ENCODE results near the gene FA2H. TPM values are rescaled to one million over a fixed set of nuclear protein-coding genes. Genes with fewer than 3 reads are reported as not detected.

Gene FA2H
- total and polyA plus RNA-seq, 2 of the 13 experiments (the other 11 are each of a cell fraction or from before 2014, with no cell fraction given), result 0.20 TPM; not detected in 1

DNA sequence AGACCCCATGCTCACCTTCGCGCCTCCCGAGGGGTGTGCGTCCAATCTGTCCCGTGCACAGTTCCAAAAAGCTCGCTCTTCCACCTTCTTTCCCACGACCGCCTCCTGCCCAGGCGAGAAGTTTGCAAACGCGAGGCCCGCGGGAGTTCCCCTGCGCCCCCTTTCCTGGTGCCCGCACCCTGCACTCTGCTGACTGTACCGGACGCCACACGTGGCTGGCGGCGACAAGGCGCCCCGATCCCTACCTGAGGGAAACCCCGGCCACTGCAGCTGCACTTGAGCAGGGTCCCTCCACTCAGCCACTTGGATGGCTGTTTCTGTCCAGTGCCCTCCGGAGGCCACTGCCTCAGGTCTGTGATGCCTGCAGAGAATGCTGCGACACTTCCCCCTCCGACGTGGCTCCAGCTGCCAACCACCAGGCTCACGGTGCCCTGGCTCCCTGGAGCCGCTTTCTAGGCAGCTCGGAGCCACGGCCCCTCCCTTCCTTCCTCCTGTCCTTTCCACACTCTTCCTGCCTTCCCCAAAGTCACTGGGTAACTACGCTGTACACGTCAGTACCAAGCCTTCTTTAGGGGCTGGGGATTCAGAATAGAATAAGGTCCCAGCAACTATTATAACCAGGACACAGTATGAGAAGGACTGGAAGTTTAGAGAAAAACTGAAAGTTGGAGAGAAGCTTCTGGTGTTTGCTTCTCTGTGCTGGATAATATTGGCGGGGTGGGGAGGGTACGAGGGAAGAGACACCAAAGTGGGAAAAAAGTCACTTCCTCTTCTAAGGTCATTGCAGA lies 74.0 kb downstream of the FA2H start, which contains the start of gene MLKL (continued):
- TF ChIP-seq NR1H2 (CRISPR knock-in tag; IDR thresholded peaks at IDR 0.05; ENCODE audit: borderline replicate concordance, low read depth) (no peak), BCLAF1 (IDR thresholded peaks at IDR 0.05) (no peak), YY1 (IDR thresholded peaks at IDR 0.05; ENCODE audit: insufficient read depth, insufficient replicate concordance, low read depth, low read length) (peak; percentile 43), NFKB2 (CRISPR knock-in tag; IDR thresholded peaks at IDR 0.05; ENCODE audit: borderline replicate concordance) (peak; percentile 97), GATA4 (IDR thresholded peaks at IDR 0.05; ENCODE audit: borderline replicate concordance, low read depth) (no peak; the same call in 1 of the 2 replicates), HNRNPLL (IDR thresholded peaks at IDR 0.05; ENCODE audit: low read depth, low read length, poor library complexity, severe bottlenecking) (peak; percentile 82), PRDM4 (CRISPR knock-in tag; IDR thresholded peaks at IDR 0.05; ENCODE audit: borderline replicate concordance) (no peak), ELF1 (CRISPR knock-in tag; IDR thresholded peaks at IDR 0.05) (peak; percentile 56), AFF4 (CRISPR knock-in tag; IDR thresholded peaks at IDR 0.05) (no peak), TCF7L2 (IDR thresholded peaks at IDR 0.05; ENCODE audit: low read depth, low read length) (no peak), FOXA1 (IDR thresholded peaks at IDR 0.05) (no peak), FOXA1 (CRISPR knock-in tag; IDR thresholded peaks at IDR 0.05) (peak; percentile 10; the same call in 1 of the 2 replicates), CAMTA2 (CRISPR knock-in tag; IDR thresholded peaks at IDR 0.05; ENCODE audit: borderline replicate concordance) (0 out of 2 replicates have a peak, but pooled peaks have one; percentile 66), SP5 (CRISPR knock-in tag; IDR thresholded peaks at IDR 0.05; ENCODE audit: borderline replicate concordance, low read depth) (no peak; the same call in 1 of the 2 replicates), NFKBIZ (CRISPR knock-in tag; IDR thresholded peaks at IDR 0.05) (no peak), ZNF672 (CRISPR knock-in tag; IDR thresholded peaks at IDR 0.05) (no peak), NR2C2 (CRISPR knock-in tag; IDR thresholded peaks at IDR 0.05; ENCODE audit: borderline replicate concordance) (0 out of 2 replicates have a peak, but pooled peaks have one; percentile 40), ZSCAN9 (CRISPR knock-in tag; IDR thresholded peaks at IDR 0.05; ENCODE audit: borderline replicate concordance) (no peak)
- TF ChIP-seq, protein P1, sequence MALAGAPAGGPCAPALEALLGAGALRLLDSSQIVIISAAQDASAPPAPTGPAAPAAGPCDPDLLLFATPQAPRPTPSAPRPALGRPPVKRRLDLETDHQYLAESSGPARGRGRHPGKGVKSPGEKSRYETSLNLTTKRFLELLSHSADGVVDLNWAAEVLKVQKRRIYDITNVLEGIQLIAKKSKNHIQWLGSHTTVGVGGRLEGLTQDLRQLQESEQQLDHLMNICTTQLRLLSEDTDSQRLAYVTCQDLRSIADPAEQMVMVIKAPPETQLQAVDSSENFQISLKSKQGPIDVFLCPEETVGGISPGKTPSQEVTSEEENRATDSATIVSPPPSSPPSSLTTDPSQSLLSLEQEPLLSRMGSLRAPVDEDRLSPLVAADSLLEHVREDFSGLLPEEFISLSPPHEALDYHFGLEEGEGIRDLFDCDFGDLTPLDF (CRISPR knock-in tag; IDR thresholded peaks at IDR 0.05), result 0 out of 2 replicates have a peak, but pooled peaks have one; percentile 26
